Fibroblast of pulmonary artery (primary cell): ENCODE results near the gene ATP6V1G3.
A peak's percentile ranks its signal among the peaks of the same experiment; 100 is the strongest.

Experiments used
- DNase-seq: peaks from one replicate; pipeline ENCODE4 v3.0.0-alpha.2; 2010; ENCODE audit warnings: low read depth
- H3K4me3 ChIP-seq: replicated peaks from 2 replicates; pipeline ENCODE4 v1.5.1; 2011; ENCODE audit warnings: low read depth, mild to moderate bottlenecking, control low read depth, low read length, moderate library complexity
- TF ChIP-seq, protein P1 (sequence below): IDR thresholded peaks from 2 replicates; pipeline ENCODE4 v1.5.1; 2011; ENCODE audit warnings: mild to moderate bottlenecking, control low read depth, low read length, inconsistent platforms; ENCODE audit errors: missing control alignments

The ATP6V1G3 gene

DNA sequence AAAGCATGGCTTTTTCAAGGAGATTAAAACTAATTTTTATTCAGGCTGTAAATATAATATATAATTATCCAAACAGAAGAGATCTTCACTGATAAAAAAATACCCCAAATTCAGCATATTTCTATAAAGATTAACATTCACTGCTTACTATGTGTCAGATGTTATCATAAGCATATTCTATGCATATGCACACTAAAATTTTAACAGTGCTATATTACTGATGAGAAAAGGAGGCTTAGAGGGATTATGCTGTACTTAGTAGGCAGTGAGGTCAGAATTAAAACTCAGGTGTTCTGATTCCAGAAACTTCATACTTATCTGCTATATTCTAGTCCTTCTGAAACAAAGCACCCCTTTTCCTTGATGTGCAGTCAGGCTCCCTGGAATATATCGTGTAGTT, 33.8 kb upstream of the ATP6V1G3 start:
- TF ChIP-seq, protein P1, sequence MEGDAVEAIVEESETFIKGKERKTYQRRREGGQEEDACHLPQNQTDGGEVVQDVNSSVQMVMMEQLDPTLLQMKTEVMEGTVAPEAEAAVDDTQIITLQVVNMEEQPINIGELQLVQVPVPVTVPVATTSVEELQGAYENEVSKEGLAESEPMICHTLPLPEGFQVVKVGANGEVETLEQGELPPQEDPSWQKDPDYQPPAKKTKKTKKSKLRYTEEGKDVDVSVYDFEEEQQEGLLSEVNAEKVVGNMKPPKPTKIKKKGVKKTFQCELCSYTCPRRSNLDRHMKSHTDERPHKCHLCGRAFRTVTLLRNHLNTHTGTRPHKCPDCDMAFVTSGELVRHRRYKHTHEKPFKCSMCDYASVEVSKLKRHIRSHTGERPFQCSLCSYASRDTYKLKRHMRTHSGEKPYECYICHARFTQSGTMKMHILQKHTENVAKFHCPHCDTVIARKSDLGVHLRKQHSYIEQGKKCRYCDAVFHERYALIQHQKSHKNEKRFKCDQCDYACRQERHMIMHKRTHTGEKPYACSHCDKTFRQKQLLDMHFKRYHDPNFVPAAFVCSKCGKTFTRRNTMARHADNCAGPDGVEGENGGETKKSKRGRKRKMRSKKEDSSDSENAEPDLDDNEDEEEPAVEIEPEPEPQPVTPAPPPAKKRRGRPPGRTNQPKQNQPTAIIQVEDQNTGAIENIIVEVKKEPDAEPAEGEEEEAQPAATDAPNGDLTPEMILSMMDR, result no peak
- DNase-seq, result no peak
- no peak overlapping the region for H3K4me3 ChIP-seq

DNA sequence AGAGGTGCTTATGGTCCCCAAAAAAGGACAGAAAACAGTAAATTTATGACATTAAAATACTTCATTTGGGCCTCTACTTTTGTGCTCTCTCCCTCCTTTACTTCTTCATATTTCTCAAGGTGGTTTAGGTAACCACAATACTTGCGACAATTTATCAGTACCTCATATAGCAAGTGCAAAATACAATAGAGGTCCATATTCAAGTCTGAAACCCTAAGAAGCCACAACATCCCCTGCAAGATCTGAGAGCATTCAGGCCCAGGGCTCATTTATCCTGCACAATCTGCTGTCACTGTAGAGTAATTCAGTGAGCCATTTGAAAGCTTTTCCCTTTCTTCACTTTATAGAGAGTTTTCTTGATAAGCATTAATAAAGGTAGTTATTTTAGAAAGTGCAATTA, 24.2 kb upstream of the ATP6V1G3 start:
- DNase-seq, result no peak
- H3K4me3 ChIP-seq, result no peak overlapping the region

DNA sequence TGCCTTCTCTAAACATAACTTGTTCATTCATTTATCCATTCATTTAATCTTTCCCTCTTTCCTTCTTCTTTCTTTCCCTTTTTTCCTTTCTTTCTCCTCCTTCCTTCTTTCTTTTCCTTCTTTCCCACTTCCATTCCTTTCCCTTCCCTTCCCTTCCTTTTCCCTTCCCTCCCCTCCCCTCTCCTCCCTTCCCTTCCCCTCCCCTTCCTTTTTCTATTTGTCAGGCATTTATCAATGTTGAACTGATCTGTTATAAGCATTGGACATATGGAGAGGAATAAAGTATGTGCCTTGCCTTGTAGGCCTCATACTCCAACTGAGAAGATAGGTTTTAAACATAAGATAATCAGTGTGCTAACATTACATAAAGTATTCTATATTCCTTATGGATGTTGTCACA, 23.7 kb upstream of the ATP6V1G3 start:
- TF ChIP-seq, protein P1, result no peak

More for the DNA sequence above, 24.2 kb upstream of the ATP6V1G3 start:
- TF ChIP-seq, protein P1, result no peak

DNA sequence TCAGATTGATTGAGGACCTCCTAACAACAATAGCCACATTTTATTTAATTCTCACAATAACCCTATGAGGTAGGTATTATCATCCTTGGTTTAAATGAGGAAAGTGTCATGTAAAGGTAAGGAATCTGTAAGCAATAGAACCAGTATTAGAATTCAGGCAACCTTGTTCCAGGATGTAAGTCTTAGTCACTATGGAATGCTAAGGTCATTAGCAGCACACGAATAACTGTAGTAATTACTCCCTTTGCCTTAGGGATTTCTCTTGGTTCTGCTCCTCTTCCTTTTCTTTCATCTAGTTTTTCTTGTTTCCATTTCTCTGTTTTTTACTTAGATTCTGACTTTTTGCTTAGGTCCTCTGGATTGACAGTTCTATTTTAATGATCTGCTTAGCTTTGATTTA, 23.1 kb upstream of the ATP6V1G3 start:
- H3K4me3 ChIP-seq, result no peak overlapping the region
- DNase-seq, result no peak
- TF ChIP-seq, protein P1, result no peak

More for the DNA sequence above, 23.7 kb upstream of the ATP6V1G3 start:
- no peak overlapping the region for H3K4me3 ChIP-seq
- no peak for DNase-seq

DNA sequence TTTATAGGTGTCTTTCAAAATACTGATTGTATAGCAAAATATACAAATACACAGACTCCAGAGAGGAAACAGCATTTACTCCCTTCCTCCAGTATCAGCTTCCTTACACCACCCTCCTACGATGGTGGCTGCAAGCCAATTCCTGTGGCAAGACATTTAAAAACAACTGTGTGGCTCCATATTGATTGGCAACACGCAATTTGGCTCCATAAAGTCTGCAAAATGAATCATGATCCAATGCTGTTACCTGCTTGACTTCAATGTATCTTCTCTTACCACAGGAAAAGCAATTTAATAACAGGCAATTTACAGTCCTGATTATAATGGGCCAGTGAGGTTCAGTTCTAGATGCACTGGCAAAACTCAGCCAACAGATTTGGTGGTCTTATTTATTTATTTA, 19.7 kb upstream of the ATP6V1G3 start:
- TF ChIP-seq, protein P1, result no peak
- peak; percentile 73 for DNase-seq
- H3K4me3 ChIP-seq, result no peak overlapping the region

DNA sequence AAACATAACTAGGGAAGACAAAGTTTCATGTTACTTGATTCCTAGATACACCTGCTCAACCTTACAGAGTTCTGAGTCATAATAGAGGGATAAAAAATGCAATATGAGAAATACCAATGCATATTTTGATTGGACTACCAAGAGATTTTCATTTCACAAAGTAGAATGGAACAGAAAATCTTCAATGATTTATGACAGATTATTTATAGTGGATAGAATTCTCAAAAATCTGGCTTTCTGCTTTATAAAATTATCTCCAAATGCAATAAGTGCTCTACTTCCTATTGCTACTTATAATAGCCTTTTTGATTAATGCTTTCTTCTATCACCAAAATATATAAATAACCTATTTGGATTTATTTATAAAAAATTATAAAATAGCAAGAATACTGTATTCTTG, 18.9 kb upstream of the ATP6V1G3 start:
- DNase-seq, result no peak
- TF ChIP-seq, protein P1, result no peak
- H3K4me3 ChIP-seq, result no peak overlapping the region

DNA sequence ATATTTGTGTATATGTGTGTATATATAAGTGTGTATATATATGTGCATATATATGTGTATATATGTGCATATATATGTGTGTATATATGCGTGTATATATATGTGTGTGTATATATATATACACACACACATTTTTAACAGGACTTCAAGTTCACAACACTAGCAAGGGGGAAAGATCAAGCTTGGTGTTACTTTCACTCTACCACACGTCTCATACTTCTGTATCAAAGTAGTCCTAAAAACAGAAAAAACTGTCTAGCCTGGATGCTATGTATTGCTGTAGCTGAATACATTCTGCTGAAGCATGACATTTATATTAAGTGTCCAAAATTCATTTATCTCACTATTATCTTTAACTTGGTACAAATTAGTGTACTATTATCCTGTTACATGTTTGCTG, 17.9 kb upstream of the ATP6V1G3 start:
- DNase-seq, result no peak
- TF ChIP-seq, protein P1, result no peak
- no peak overlapping the region for H3K4me3 ChIP-seq
